ENCODE measurements around the gene RNF40.

GRCh38 chr16:30775392-30776188 lies 13.5 kb downstream of the RNF40 start:
- TF ChIP-seq POLR2A (IDR thresholded peaks at IDR 0.05; ENCODE audit: low read length) (peak; percentile 88), GATA1 (IDR thresholded peaks at IDR 0.05; ENCODE audit: low read depth, low read length) (no peak)

Data from erythroblast (primary cell).